ENCODE measurements around the gene NFIC.
"Not testable (repeated sequence)": the region's sequence is repeated elsewhere in the genome, so short reads cannot be mapped to it uniquely, and the experiment has no call there.

The NFIC gene

GRCh38 chr19:3444695-3445234, 78.4 kb downstream of the NFIC start:
- no peak overlapping the region for H3K27ac ChIP-seq
- TF ChIP-seq CTCF (IDR thresholded peaks at IDR 0.05): no peak
- TF ChIP-seq ZFX (IDR thresholded peaks at IDR 0.05; ENCODE audit: borderline replicate concordance): no peak

GRCh38 chr19:3446657-3447056, 80.3 kb downstream of the NFIC start:
- H3K27ac ChIP-seq: not testable (repeated sequence)

- no peak overlapping the region for H3K27ac ChIP-seq
- TF ChIP-seq ZFX (IDR thresholded peaks at IDR 0.05; ENCODE audit: borderline replicate concordance) (no peak), CTCF (IDR thresholded peaks at IDR 0.05) (no peak)
Observed at GRCh38 chr19:3448616-3449334, 82.4 kb downstream of the NFIC start.

GRCh38 chr19:3450796-3451411, 84.5 kb downstream of the NFIC start:
- 0 out of 2 replicates have a peak overlapping the region, but pooled peaks have one; percentile 8 for H3K27ac ChIP-seq
- no peak for TF ChIP-seq ZFX (IDR thresholded peaks at IDR 0.05; ENCODE audit: borderline replicate concordance)
- TF ChIP-seq CTCF (IDR thresholded peaks at IDR 0.05): no peak

- no peak overlapping the region for H3K27ac ChIP-seq
- TF ChIP-seq CTCF (IDR thresholded peaks at IDR 0.05) (no peak), ZFX (IDR thresholded peaks at IDR 0.05; ENCODE audit: borderline replicate concordance) (no peak)
Observed at GRCh38 chr19:3451451-3451866, 85.1 kb downstream of the NFIC start.

GRCh38 chr19:3452171-3452941, 86.0 kb downstream of the NFIC start:
- H3K27ac ChIP-seq: no peak overlapping the region
- TF ChIP-seq CTCF (IDR thresholded peaks at IDR 0.05) (no peak), ZFX (IDR thresholded peaks at IDR 0.05; ENCODE audit: borderline replicate concordance) (no peak)

- not testable (repeated sequence) for H3K27ac ChIP-seq
Observed at GRCh38 chr19:3452942-3453214, 86.5 kb downstream of the NFIC start.

- TF ChIP-seq CTCF (IDR thresholded peaks at IDR 0.05) (no peak), ZFX (IDR thresholded peaks at IDR 0.05; ENCODE audit: borderline replicate concordance) (no peak)
- no peak overlapping the region for H3K27ac ChIP-seq
Observed at GRCh38 chr19:3453840-3454239, 87.5 kb downstream of the NFIC start.
